ENCODE results near the gene DCHS2.

Gene DCHS2

DNA sequence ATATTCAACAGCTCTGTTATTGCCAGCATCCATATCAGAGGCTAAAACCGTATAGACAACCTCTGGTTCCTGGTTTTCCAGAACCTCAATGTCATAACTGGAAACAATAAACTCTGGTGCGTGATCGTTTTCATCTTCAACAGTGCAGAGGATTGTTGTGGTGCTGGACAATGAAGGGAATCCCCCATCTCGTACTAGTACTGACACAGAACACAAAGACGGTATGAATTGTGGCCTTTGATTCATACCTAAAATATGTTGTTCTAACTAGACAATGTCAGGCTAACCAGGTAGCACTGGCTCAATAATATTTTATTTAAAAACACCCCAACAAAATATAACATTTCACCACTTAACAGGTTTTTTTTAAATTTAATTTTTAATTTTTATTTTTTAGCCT is 186.9 kb downstream of the DCHS2 start:
- H3K4me1 ChIP-seq (ENCODE audit: control insufficient read depth, insufficient read depth, low read length): no peaks in the 10 kb centered on the region
- no peak overlapping the region for H3K27ac ChIP-seq (ENCODE audit: low read depth, low read length)
- H3K9me3 ChIP-seq (ENCODE audit: control insufficient read depth, insufficient read depth, low read length): no peaks in the 10 kb centered on the region
- no peaks in the 10 kb centered on the region for H3K36me3 ChIP-seq (ENCODE audit: control insufficient read depth, insufficient read depth, low read length)
- no peaks in the 10 kb centered on the region for H3K27me3 ChIP-seq (ENCODE audit: control insufficient read depth, insufficient read depth, low read length)
- H3K9ac ChIP-seq (ENCODE audit: low read depth, low read length): no peak overlapping the region
- no peak overlapping the region for H3K4me3 ChIP-seq (ENCODE audit: low read depth, low read length)

DNA sequence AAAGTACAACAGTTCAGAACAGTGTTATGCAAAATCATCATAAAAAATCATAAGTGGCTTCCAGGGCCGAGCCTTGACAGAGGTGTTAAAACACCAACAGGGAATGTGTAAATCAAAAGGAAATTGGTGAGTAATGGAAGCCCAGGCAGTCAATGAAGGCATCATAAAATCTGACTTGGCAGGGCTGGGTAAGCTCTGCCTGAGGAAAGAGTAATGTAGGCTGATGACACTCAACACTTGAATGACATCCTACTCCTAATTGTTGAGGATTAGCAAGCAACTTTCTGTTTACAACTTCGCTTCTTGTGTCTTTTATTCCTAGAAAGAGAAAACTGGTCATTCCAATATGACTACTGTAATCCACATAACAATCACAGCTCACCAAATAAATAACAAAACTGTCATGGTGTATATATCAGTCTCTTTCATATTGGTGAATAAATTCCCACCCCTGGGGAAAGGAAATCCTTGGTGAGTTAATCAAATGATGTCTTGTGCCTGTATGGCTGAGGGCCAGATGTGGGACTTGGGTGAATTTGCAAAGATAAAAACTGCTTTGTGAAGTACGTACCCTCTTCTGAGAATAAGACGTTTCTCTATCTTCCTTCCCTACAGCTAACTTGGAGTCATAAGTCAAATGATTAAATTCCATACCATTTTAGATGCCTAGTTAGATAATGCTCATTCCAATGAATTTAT is 196.8 kb downstream of the DCHS2 start:
- H3K4me1 ChIP-seq (ENCODE audit: control insufficient read depth, insufficient read depth, low read length): peaks cover 3% of the 10 kb centered on the region; the same call in 1 of the 2 replicates
- H3K9ac ChIP-seq (ENCODE audit: low read depth, low read length): no peak overlapping the region
- H3K4me3 ChIP-seq (ENCODE audit: low read depth, low read length): no peak overlapping the region
- no peaks in the 10 kb centered on the region for H3K9me3 ChIP-seq (ENCODE audit: control insufficient read depth, insufficient read depth, low read length)
- no peak overlapping the region for H3K27ac ChIP-seq (ENCODE audit: low read depth, low read length)
- H3K36me3 ChIP-seq (ENCODE audit: control insufficient read depth, insufficient read depth, low read length): no peaks in the 10 kb centered on the region
- no peaks in the 10 kb centered on the region for H3K27me3 ChIP-seq (ENCODE audit: control insufficient read depth, insufficient read depth, low read length)

DNA sequence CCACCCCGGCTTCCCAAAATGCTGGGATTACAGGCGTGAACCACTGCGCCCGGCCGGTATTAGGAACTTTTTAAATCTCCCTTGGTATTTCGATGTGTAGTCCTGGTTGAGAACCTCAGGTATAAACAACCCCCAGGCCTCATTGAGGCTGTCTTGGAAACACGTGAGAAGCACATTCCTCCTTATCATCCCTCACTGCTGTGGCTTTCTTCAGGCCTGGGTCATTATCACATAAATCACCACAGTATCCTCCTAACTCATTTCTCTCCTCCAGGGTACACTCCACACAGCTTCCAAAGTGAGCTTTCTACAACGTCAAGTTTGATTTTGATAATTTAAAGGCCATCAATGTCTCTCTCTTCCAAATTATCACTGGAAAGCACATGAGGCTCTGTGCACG is 198.2 kb downstream of the DCHS2 start:
- Histone ChIP-seq H3K4me1 (ENCODE audit: control insufficient read depth, insufficient read depth, low read length) (peaks cover 3% of the 10 kb centered on the region; the same call in 1 of the 2 replicates), H3K9me3 (ENCODE audit: control insufficient read depth, insufficient read depth, low read length) (no peaks in the 10 kb centered on the region), H3K4me3 (ENCODE audit: low read depth, low read length) (no peak overlapping the region), H3K27ac (ENCODE audit: low read depth, low read length) (no peak overlapping the region), H3K9ac (ENCODE audit: low read depth, low read length) (no peak overlapping the region), H3K27me3 (ENCODE audit: control insufficient read depth, insufficient read depth, low read length) (no peaks in the 10 kb centered on the region), H3K36me3 (ENCODE audit: control insufficient read depth, insufficient read depth, low read length) (no peaks in the 10 kb centered on the region)

DNA sequence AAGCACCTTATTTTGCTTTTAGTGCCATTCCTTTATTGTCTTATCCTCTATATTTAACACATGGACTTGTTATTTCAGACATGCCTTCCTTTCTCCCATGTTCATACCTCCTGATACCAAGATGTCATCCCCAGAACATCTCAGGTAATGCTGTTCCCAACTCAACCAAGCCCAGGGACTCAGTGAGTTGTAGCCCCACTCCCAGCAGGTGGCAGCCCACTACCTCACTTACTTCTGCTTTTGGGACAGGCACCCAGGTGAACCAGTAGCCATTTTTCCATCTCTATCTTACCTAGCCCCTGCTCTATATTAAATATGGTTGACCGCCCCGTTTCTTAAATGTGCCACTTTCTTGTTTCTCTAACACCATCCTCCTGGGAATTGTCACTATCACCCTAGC is 199.0 kb downstream of the DCHS2 start:
- no peaks in the 10 kb centered on the region for H3K9me3 ChIP-seq (ENCODE audit: control insufficient read depth, insufficient read depth, low read length)
- no peak overlapping the region for H3K27ac ChIP-seq (ENCODE audit: low read depth, low read length)
- no peaks in the 10 kb centered on the region for H3K36me3 ChIP-seq (ENCODE audit: control insufficient read depth, insufficient read depth, low read length)
- H3K9ac ChIP-seq (ENCODE audit: low read depth, low read length): no peak overlapping the region
- peaks cover 3% of the 10 kb centered on the region; the same call in 1 of the 2 replicates for H3K4me1 ChIP-seq (ENCODE audit: control insufficient read depth, insufficient read depth, low read length)
- H3K4me3 ChIP-seq (ENCODE audit: low read depth, low read length): no peak overlapping the region
- H3K27me3 ChIP-seq (ENCODE audit: control insufficient read depth, insufficient read depth, low read length): no peaks in the 10 kb centered on the region

DNA sequence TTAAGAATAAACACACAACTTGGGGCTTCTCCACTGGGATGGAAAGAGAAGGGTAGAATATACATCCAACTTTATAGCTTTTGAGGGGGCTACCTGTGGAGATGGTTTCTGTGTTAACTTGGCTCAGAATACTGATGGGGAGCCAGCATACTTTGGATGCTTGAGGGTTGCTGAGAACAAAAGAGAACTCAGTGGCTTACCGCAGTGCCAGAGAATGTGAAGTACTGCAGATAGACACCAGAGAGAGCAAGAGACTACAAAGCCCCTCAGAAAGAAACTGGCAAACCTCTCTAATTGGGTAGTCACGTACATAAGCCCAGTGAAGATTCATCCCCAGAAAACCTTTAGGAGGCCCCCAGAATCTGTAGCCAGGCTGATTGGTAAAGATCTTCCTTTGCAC is 214.4 kb downstream of the DCHS2 start:
- Histone ChIP-seq H3K4me1 (ENCODE audit: control insufficient read depth, insufficient read depth, low read length) (peaks cover 12% of the 10 kb centered on the region), H3K27ac (ENCODE audit: low read depth, low read length) (no peak overlapping the region), H3K4me3 (ENCODE audit: low read depth, low read length) (no peak overlapping the region), H3K9ac (ENCODE audit: low read depth, low read length) (no peak overlapping the region), H3K9me3 (ENCODE audit: control insufficient read depth, insufficient read depth, low read length) (no peaks in the 10 kb centered on the region), H3K27me3 (ENCODE audit: control insufficient read depth, insufficient read depth, low read length) (no peaks in the 10 kb centered on the region), H3K36me3 (ENCODE audit: control insufficient read depth, insufficient read depth, low read length) (no peaks in the 10 kb centered on the region)

DNA sequence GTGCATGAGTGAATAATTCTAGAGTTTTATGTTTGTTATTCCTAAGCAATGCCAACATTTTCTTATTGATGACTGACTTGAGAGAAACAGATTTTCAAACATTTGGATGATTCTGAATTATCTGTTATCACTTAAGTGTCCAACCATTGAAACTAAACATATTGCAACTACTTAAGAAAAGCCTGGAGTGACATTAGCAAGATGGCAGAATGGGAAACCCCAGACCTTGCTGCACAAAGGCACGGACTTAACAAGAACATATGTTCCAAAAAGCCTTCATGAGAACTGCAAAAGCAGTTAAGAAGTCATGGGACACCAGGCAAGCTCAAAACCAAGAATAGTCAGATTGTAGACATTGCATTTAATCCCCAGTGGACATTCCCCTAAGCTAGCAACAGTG is 215.1 kb downstream of the DCHS2 start:
- Histone ChIP-seq H3K4me1 (ENCODE audit: control insufficient read depth, insufficient read depth, low read length) (peaks cover 12% of the 10 kb centered on the region), H3K27ac (ENCODE audit: low read depth, low read length) (no peak overlapping the region), H3K36me3 (ENCODE audit: control insufficient read depth, insufficient read depth, low read length) (no peaks in the 10 kb centered on the region), H3K9me3 (ENCODE audit: control insufficient read depth, insufficient read depth, low read length) (no peaks in the 10 kb centered on the region), H3K9ac (ENCODE audit: low read depth, low read length) (no peak overlapping the region), H3K27me3 (ENCODE audit: control insufficient read depth, insufficient read depth, low read length) (no peaks in the 10 kb centered on the region), H3K4me3 (ENCODE audit: low read depth, low read length) (no peak overlapping the region)

DNA sequence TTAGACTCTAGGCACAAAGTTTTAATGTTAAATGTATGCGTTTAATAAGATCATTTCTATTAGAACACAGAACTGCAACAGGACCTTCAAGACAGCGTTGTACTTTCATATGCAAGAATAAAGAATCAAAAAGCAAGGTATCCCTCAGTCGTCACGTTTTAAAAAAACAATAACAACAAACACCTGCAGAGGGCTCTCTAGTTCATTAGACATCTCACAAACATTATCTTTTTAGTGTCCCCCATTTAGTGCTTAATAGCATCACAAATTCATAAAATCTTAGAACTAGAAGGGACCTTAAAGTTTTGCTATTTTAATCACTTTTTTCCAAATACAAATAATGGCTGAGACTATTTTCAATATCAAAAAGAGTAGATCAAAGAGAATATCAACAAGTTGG is 236.6 kb downstream of the DCHS2 start:
- no peak overlapping the region for H3K4me3 ChIP-seq (ENCODE audit: low read depth, low read length)
- H3K9ac ChIP-seq (ENCODE audit: low read depth, low read length): no peak overlapping the region
- no peaks in the 10 kb centered on the region for H3K27me3 ChIP-seq (ENCODE audit: control insufficient read depth, insufficient read depth, low read length)
- H3K36me3 ChIP-seq (ENCODE audit: control insufficient read depth, insufficient read depth, low read length): no peaks in the 10 kb centered on the region
- H3K27ac ChIP-seq (ENCODE audit: low read depth, low read length): no peak overlapping the region
- H3K4me1 ChIP-seq (ENCODE audit: control insufficient read depth, insufficient read depth, low read length): no peaks in the 10 kb centered on the region; the same call in 1 of the 2 replicates
- H3K9me3 ChIP-seq (ENCODE audit: control insufficient read depth, insufficient read depth, low read length): no peaks in the 10 kb centered on the region

DNA sequence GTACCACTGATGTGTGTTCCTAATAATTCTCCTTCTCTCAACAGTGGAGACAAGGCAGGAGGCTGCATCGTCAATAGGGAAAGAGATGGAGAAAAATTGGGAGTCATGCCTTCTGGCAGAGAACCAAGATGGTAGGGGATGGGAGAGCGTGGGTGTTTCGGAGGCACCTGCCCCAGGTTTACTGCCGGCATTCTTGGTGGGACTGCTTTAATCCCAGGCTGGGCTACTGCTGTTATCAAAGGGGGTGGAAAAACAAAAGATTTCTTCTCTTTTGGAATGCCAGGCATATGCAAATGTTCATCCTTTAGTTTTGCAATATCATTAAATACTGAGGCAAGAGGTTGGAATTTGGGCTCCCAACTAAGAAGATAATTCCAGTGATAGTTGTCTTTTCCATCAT is 257.0 kb downstream of the DCHS2 start:
- no peak overlapping the region for H3K9ac ChIP-seq (ENCODE audit: low read depth, low read length)
- H3K27me3 ChIP-seq (ENCODE audit: control insufficient read depth, insufficient read depth, low read length): no peaks in the 10 kb centered on the region
- H3K4me3 ChIP-seq (ENCODE audit: low read depth, low read length): no peak overlapping the region
- H3K36me3 ChIP-seq (ENCODE audit: control insufficient read depth, insufficient read depth, low read length): no peaks in the 10 kb centered on the region
- no peaks in the 10 kb centered on the region for H3K9me3 ChIP-seq (ENCODE audit: control insufficient read depth, insufficient read depth, low read length)
- H3K4me1 ChIP-seq (ENCODE audit: control insufficient read depth, insufficient read depth, low read length): peaks cover 9% of the 10 kb centered on the region
- H3K27ac ChIP-seq (ENCODE audit: low read depth, low read length): no peak overlapping the region

DNA sequence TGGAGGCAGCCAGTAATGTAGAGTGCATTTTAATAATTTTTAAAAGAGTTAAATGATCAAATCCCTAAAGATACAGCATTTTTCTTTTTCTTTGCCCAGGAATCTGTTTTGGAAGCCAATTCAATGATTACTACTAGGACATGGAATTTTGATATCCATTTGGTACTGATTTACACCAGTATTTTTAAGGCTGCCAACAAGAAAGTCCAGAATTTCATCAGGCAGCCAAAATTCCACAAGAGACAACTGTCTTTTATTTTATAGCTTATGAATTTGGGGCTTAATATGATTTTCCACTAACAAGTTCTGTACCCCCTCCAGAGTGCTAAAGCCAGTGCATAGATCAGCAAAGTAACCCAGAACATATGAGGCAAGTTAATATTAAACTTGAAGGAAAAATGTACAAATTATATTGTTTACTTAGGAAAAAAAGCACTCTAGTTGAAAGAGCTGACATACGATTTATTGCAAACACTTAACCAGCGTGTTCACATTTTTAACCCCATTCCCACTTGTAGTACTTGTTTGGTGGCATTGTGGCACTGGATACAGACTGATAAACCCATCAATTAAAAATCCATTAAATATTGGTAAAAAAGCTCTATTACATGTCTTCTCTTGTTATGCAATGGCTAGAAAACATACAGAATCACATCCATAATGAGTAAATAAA is 259.7 kb downstream of the DCHS2 start:
- Histone ChIP-seq H3K9ac (ENCODE audit: low read depth, low read length) (no peak overlapping the region), H3K27me3 (ENCODE audit: control insufficient read depth, insufficient read depth, low read length) (no peaks in the 10 kb centered on the region)

DNA sequence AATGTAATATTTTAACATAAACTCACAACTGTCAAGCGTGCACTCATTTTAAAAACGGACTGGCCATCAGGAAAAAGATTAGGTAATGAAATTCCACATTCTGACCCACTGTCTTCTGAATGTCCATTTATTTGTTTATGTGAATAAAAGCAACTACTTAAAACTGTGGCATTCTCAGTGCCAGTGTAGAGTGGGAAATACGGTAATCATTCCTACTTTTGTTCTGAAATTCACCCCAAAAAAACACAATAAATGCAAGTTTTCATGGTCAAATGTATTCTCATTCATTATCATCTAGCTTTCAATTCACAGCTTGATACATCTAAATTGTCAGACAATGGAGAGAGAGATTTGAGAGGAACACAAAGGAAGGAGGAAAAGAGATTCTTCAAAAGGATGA is 260.9 kb downstream of the DCHS2 start:
- no peaks in the 10 kb centered on the region for H3K27me3 ChIP-seq (ENCODE audit: control insufficient read depth, insufficient read depth, low read length)
- peaks cover 9% of the 10 kb centered on the region for H3K4me1 ChIP-seq (ENCODE audit: control insufficient read depth, insufficient read depth, low read length)
- no peak overlapping the region for H3K4me3 ChIP-seq (ENCODE audit: low read depth, low read length)
- H3K9ac ChIP-seq (ENCODE audit: low read depth, low read length): no peak overlapping the region
- H3K36me3 ChIP-seq (ENCODE audit: control insufficient read depth, insufficient read depth, low read length): no peaks in the 10 kb centered on the region
- H3K9me3 ChIP-seq (ENCODE audit: control insufficient read depth, insufficient read depth, low read length): no peaks in the 10 kb centered on the region
- H3K27ac ChIP-seq (ENCODE audit: low read depth, low read length): no peak overlapping the region

More for the DNA sequence above, 259.7 kb downstream of the DCHS2 start:
- H3K4me1 ChIP-seq (ENCODE audit: control insufficient read depth, insufficient read depth, low read length): peaks cover 9% of the 10 kb centered on the region
- H3K4me3 ChIP-seq (ENCODE audit: low read depth, low read length): no peak overlapping the region
- no peaks in the 10 kb centered on the region for H3K9me3 ChIP-seq (ENCODE audit: control insufficient read depth, insufficient read depth, low read length)
- no peak overlapping the region for H3K27ac ChIP-seq (ENCODE audit: low read depth, low read length)
- no peaks in the 10 kb centered on the region for H3K36me3 ChIP-seq (ENCODE audit: control insufficient read depth, insufficient read depth, low read length)

DNA sequence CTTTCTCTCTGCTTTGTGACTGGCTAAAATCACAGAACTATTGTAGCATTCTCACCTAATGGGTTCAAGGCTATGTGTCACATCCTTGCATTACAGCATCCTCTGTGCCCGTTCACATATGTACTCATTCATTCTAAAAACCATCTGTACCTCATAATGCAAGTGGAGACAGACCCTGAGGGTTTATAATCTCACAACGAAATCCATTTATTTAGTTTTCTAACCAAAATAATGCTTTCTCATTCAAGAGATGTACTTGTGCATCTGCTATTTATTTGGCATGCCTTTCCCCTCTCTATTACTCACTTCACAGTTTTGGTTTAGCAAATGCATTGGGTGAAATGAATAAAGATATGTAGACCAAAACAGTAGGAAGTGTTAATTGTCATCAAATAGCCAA is 261.5 kb downstream of the DCHS2 start:
- Histone ChIP-seq H3K9me3 (ENCODE audit: control insufficient read depth, insufficient read depth, low read length) (no peaks in the 10 kb centered on the region), H3K9ac (ENCODE audit: low read depth, low read length) (no peak overlapping the region), H3K27ac (ENCODE audit: low read depth, low read length) (no peak overlapping the region), H3K4me3 (ENCODE audit: low read depth, low read length) (no peak overlapping the region), H3K36me3 (ENCODE audit: control insufficient read depth, insufficient read depth, low read length) (no peaks in the 10 kb centered on the region), H3K27me3 (ENCODE audit: control insufficient read depth, insufficient read depth, low read length) (no peaks in the 10 kb centered on the region), H3K4me1 (ENCODE audit: control insufficient read depth, insufficient read depth, low read length) (peaks cover 9% of the 10 kb centered on the region)
